Gastrocnemius medialis (tissue), 4 donors: Measurements from ENCODE around the gene PTPRM. TPM values are rescaled to one million over a fixed set of nuclear protein-coding genes. Genes with fewer than 3 reads are reported as not detected.

Experiments
- ATAC-seq, 2 donors: fragments of 150-250 bp; one replicate each; pipeline ENCODE4 v1.9.1; 2016
- DNase-seq, 2 donors: peaks; one replicate each; pipeline ENCODE4 v3.0.0-alpha.2; 2019
- H3K27ac ChIP-seq, 4 donors: fragments of 200-600 bp; sonication (generic); 1 replicate in 1 of 4; 2 replicates in 3 of 4; pipeline ENCODE4 v1.5.1; 2016 to 2018; ENCODE audit warnings: mild to moderate bottlenecking in 2 of 4, moderate library complexity in 1 of 4
- H3K27me3 ChIP-seq, 3 donors: fragments of 200-600 bp; sonication (generic) in 2 of 3; 1 replicate in 1 of 3; 2 replicates in 2 of 3; pipeline versions ENCODE4 v1.5.1 to v1.6.0; 2016 to 2019; ENCODE audit warnings: mild to moderate bottlenecking in 1 of 3, moderate library complexity in 1 of 3
- H3K36me3 ChIP-seq, 2 donors: fragments of 200-600 bp; sonication (generic) in 1 of 2; one replicate each; pipeline ENCODE4 v1.5.1; 2017 to 2018
- H3K4me1 ChIP-seq, 2 donors: fragments of 200-600 bp; sonication (generic) in 1 of 2; one replicate each; pipeline ENCODE4 v1.5.1; 2016 to 2017; ENCODE audit warnings: mild to moderate bottlenecking in 2 of 2
- H3K4me3 ChIP-seq, 4 donors: fragments of 200-600 bp; sonication (generic) in 3 of 4; 1 replicate in 1 of 4; 2 replicates in 3 of 4; pipeline ENCODE4 v1.5.1; 2016 to 2019; ENCODE audit warnings: mild to moderate bottlenecking in 2 of 4
- H3K9me3 ChIP-seq, 3 donors: fragments of 200-600 bp; sonication (generic) in 2 of 3; 1 replicate in 1 of 3; 2 replicates in 2 of 3; pipeline ENCODE4 v1.5.1; 2016 to 2019
- CTCF ChIP-seq, 5 experiments: fragments of 450-650 bp in 3 of 5; fragments of 200-600 bp in 2 of 5; sonication (generic) in 2 of 5; IDR thresholded peaks in 4 of 5; conservative IDR thresholded peaks in 1 of 5; 1 replicate in 4 of 5; 2 replicates in 1 of 5; pipeline ENCODE4 v1.5.1; 2016 to 2019; ENCODE audit warnings: antibody characterized with exemption in 5 of 5, mild to moderate bottlenecking in 3 of 5, moderate library complexity in 3 of 5
- POLR2A ChIP-seq, 2 donors: fragments of 450-650 bp; IDR thresholded peaks; one replicate each; pipeline ENCODE4 v1.6.1; 2017; ENCODE audit warnings: antibody characterized with exemption in 2 of 2, mild to moderate bottlenecking in 2 of 2, moderate library complexity in 2 of 2
- in situ Hi-C, 4 donors: fragments of 200-750 bp; cut with MboI; loops; one replicate each; pipeline versions ENCODE4 v1.15.0 to v1.8.0; 2017; ENCODE audit warnings: low sequenced_read_pairs in 4 of 4
- intact Hi-C: fragments of 100-400 bp; cut with DNase I; formaldehyde crosslinking; loops from one replicate; pipeline ENCODE4 v1.15.1; 2023; ENCODE audit warnings: low total_unique reads
- total RNA-seq, 4 donors: library from RNA; depleted of rRNA; stranded (reverse); fragments of >200 nt; gene quantifications; one replicate each; pipeline versions ENCODE4 v1.1.0 to v1.2.3, GENCODE V29; 2016

Gene PTPRM
- total RNA-seq, 4 donors from 2014 or later, result 52.6 to 79.3 (median 63.8) TPM

DNA sequence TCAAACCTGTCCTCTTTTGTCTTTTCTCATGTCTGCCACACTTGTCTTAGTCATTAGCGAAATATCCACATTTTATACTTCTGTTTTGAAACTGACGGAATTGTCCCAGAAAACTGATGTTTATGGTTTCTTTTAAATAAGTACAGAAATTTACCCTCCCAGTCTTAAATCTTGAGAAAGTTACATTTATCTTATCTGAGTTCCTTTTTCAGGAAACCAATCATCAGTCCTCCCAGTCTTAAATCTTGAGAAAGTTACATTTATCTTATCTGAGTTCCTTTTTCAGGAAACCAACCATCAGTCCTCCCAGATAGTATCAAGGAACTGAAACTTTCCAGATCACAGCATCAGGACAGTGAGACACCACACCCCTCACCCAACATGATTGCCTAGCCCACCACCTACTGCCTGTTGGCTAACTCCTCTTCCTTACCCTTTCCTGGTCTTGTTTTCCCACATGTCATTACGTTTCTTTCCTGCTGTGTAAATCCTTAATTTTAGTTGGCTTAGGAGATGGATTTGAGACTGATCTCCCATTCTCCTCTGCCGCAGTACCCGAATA is 247.7 kb downstream of the PTPRM start:
- H3K27ac ChIP-seq, result peak overlapping the region in 2 of 4 donors; percentile 42 to 75

GRCh38 chr18:7815787-7816186 is 248.7 kb downstream of the PTPRM start:
- Histone ChIP-seq H3K27ac (peak overlapping the region in 3 of 4 donors; percentile 4 to 75 (median 42)), H3K9me3 (peaks cover 0 to 8% (median 5%) of the 10 kb centered on the region in 3 donors), H3K27me3 (no peaks in the 10 kb centered on the region), H3K36me3 (no peaks in the 10 kb centered on the region), H3K4me3 (no peak overlapping the region), H3K4me1 (peaks cover 35 to 40% of the 10 kb centered on the region in 2 donors)
- peak; percentile 42 to 79 for ATAC-seq
- DNase-seq, result no peak
- TF ChIP-seq CTCF (IDR thresholded peaks at IDR 0.05 in 4 of 5, conservative IDR thresholded peaks at IDR 0.05 in 1 of 5) (no peak), POLR2A (IDR thresholded peaks at IDR 0.05) (no peak)
- intact Hi-C loops (no loop called here), in situ Hi-C loops (no loop called here)

More for the DNA sequence above, 247.7 kb downstream of the PTPRM start:
- Histone ChIP-seq H3K9me3 (peaks cover 0 to 8% (median 5%) of the 10 kb centered on the region in 3 donors), H3K4me1 (peaks cover 36% of the 10 kb centered on the region in 2 donors), H3K4me3 (no peak overlapping the region), H3K36me3 (no peaks in the 10 kb centered on the region), H3K27me3 (no peaks in the 10 kb centered on the region)
- intact Hi-C loops (no loop called here), in situ Hi-C loops (no loop called here)
- no peak for TF ChIP-seq POLR2A (IDR thresholded peaks at IDR 0.05)
- TF ChIP-seq CTCF (IDR thresholded peaks at IDR 0.05 in 4 of 5, conservative IDR thresholded peaks at IDR 0.05 in 1 of 5), result no peak
- ATAC-seq (no peak), DNase-seq (no peak)

DNA sequence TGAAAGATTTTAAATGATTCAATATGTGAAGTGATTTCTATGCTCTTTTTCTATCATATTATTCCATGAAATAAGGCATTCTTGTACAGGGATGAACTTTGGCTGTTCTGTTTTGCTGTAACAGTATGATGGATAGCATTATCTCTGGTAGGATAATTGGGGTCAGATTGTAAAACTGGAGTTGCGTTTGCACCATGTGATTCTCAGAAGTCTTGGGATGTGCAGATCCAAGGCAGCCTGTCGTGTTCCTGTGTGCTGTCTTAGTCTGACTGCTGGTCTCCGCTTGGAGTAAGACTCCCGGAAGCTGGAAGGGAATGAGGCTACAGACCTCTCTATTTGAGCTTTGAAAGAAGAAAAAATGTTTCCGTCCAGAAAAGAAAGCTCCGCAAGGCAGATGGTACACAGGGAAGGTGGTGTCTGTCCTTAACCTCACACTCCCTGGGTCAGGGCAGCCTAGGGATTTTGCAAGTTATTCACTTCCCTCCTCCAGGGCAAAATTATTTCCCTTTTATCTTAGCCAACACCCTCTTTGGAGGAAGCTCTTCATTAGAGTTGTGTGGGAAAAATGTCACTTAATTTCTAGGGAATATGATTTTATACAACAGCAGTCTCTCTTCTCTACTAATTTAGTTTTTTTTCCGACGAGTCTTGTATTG is 250.6 kb downstream of the PTPRM start:
- in situ Hi-C loops (no loop called here), intact Hi-C loops (no loop called here)
- Histone ChIP-seq H3K27me3 (no peaks in the 10 kb centered on the region), H3K9me3 (peaks cover 0 to 8% (median 5%) of the 10 kb centered on the region in 3 donors), H3K4me3 (no peak overlapping the region), H3K4me1 (peaks cover 35 to 43% of the 10 kb centered on the region in 2 donors), H3K27ac (peak overlapping the region in 1 of 4 donors; percentile 43), H3K36me3 (no peaks in the 10 kb centered on the region)
- ATAC-seq, result no peak
- TF ChIP-seq POLR2A (IDR thresholded peaks at IDR 0.05) (no peak), CTCF (IDR thresholded peaks at IDR 0.05 in 4 of 5, conservative IDR thresholded peaks at IDR 0.05 in 1 of 5) (no peak)
- DNase-seq, result no peak

GRCh38 chr18:7821784-7822183 is 254.7 kb downstream of the PTPRM start:
- Histone ChIP-seq H3K4me1 (peaks cover 49 to 62% of the 10 kb centered on the region in 2 donors), H3K27ac (peak overlapping the region; percentile 40 to 79 (median 70)), H3K27me3 (no peaks in the 10 kb centered on the region), H3K4me3 (no peak overlapping the region), H3K36me3 (no peaks in the 10 kb centered on the region), H3K9me3 (no peaks in the 10 kb centered on the region)
- in situ Hi-C loops, result no loop called here
- intact Hi-C loops, result no loop called here
- ATAC-seq, result peak; percentile 43 to 76
- no peak for DNase-seq
- no peak for TF ChIP-seq CTCF (IDR thresholded peaks at IDR 0.05 in 4 of 5, conservative IDR thresholded peaks at IDR 0.05 in 1 of 5)
- no peak for TF ChIP-seq POLR2A (IDR thresholded peaks at IDR 0.05)
